IPS-18c (cell line): Measurements from ENCODE around the gene PLEKHG4B.

Experiments
- H3K4me3 ChIP-seq: 2 replicates; pipeline ENCODE4 v1.7.0; 2013; ENCODE audit warnings: low read depth, mild to moderate bottlenecking, low read length, moderate library complexity; ENCODE audit not compliant: insufficient read depth
- H3K9me3 ChIP-seq: one replicate; pipeline ENCODE4 v1.6.1; 2013; ENCODE audit warnings: mild to moderate bottlenecking, low read length, moderate library complexity; ENCODE audit not compliant: control insufficient read depth, insufficient read depth

PLEKHG4B gene

GRCh38 chr5:170971-171800, 79.2 kb downstream of the PLEKHG4B start:
- H3K4me3 ChIP-seq = no peak overlapping the region
- H3K9me3 ChIP-seq = no peaks in the 10 kb centered on the region

GRCh38 chr5:171801-172331, 79.9 kb downstream of the PLEKHG4B start:
- no peak overlapping the region for H3K4me3 ChIP-seq
- no peaks in the 10 kb centered on the region for H3K9me3 ChIP-seq

- no peak overlapping the region for H3K4me3 ChIP-seq
- no peaks in the 10 kb centered on the region for H3K9me3 ChIP-seq
These were observed 80.5 kb downstream of the PLEKHG4B start for GRCh38 chr5:172421-172820.

- no peaks in the 10 kb centered on the region for H3K9me3 ChIP-seq
- H3K4me3 ChIP-seq = no peak overlapping the region
These were observed 80.9 kb downstream of the PLEKHG4B start for GRCh38 chr5:172841-173251.

DNA sequence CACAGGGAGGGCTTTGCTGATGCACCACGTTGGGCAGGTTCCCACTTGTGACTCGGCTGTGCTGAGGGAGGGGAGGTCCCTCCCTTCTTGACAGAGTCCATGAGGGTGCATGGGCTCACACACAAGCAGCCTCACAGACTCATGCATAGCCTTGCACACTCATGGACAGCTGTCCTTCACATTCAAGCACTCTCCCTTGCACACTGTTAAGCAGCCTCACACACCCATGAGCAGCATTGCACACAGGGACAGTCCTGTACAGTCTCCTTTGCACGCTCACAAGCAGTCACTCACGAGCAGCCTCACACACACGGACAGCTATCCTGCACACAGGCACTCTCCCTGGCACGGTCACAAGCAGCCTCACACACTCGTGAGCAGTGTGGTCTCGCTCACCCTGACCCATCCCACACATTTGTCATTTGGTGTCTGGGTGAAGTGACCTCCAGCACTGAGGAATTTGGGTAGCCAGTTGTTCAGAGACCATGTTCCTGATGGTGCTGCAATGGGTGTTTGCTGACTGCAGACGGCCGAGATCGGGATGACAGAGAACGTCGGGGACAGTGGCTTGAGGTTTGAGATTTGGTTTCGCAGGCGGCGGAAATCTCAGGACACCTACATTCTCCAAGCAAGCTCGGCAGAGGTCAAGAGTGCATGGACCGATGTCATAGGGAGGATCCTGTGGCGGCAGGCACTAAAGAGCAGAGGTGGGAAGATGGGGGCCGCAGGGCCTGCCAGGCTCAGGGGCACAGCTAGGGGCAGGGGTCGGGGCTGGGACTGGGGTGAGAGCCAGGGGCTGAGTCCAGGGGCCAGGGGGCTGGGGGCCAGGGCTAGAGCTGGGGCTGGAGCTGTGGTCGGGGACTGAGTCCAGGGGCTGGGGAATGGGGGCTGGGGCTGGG, 81.7 kb downstream of the PLEKHG4B start:
- Histone ChIP-seq H3K9me3 (no peaks in the 10 kb centered on the region), H3K4me3 (no peak overlapping the region)

DNA sequence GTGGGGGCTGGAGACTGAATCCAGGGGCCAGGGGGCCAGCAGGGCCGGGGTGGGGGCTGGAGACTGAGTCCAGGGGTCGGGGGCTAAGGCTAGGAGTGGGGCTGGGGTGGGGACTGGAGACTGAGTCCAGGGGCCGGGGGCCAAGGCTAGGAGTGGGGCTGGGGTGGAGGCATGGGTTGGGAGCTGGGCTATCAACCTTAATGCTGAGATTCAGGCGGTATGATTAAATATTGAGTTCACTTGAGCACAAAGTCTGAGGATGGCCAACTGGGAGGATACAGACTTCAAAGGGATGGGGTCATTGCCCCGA, 82.3 kb downstream of the PLEKHG4B start:
- Histone ChIP-seq H3K9me3 (no peaks in the 10 kb centered on the region), H3K4me3 (no peak overlapping the region)

GRCh38 chr5:174876-175465, 83.0 kb downstream of the PLEKHG4B start:
- no peaks in the 10 kb centered on the region for H3K9me3 ChIP-seq
- no peak overlapping the region for H3K4me3 ChIP-seq

GRCh38 chr5:176296-176823, 84.4 kb downstream of the PLEKHG4B start:
- no peak overlapping the region for H3K4me3 ChIP-seq
- no peaks in the 10 kb centered on the region for H3K9me3 ChIP-seq

DNA sequence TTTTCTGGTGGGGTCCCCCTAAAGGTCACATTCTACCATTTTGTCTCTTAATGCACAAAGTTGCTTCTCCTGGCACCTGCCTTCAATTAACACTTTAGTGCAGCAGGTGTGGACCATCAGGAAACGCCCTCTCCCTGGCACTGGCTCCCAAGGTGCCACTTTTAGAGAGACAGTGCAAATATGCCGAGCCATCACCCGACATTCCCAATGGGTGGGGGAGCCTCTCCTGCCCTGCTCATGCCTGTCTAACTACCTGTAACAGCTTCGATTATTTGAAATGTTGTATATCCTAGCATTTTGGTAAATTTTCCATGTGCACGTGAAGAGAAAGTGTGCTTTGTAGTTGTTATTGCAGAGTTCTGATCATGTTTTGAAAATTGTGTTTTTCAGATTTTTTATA, 86.1 kb downstream of the PLEKHG4B start:
- no peak overlapping the region for H3K4me3 ChIP-seq
- H3K9me3 ChIP-seq = no peaks in the 10 kb centered on the region

GRCh38 chr5:179401-179800, 87.4 kb downstream of the PLEKHG4B start:
- H3K9me3 ChIP-seq = no peaks in the 10 kb centered on the region

DNA sequence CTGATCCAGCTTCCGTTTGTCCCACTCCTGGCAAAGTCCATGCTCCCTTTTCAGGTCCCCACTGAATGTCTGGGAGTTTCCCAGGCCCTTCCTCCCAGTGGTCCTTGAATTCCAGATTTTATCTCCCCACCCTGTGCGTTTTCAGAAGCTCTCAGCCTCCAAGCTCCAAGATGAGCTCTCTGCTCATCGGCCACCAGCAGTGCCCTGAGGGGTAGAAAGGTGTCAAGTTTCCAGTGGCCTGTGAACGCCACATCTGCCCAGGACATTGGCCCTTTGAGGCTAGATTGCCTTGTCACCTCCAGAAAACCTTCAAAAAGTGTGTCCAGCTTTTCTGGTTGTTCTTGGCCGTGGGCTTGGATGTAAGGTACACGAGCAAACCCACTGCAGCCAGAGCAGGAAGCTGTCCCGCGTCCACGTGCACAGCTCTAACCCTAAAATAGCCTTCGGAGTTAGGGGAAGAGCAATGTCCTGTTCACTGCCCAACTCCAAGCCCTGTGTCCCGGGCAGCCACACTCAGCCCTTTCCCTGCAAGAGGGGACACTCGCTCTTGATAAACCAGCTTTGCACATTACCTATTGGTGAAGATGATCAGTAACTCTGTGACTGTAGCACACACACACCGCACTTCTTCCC, 88.4 kb downstream of the PLEKHG4B start:
- no peaks in the 10 kb centered on the region for H3K9me3 ChIP-seq
- no peak overlapping the region for H3K4me3 ChIP-seq

More at GRCh38 chr5:179401-179800, 87.4 kb downstream of the PLEKHG4B start:
- no peak overlapping the region for H3K4me3 ChIP-seq

DNA sequence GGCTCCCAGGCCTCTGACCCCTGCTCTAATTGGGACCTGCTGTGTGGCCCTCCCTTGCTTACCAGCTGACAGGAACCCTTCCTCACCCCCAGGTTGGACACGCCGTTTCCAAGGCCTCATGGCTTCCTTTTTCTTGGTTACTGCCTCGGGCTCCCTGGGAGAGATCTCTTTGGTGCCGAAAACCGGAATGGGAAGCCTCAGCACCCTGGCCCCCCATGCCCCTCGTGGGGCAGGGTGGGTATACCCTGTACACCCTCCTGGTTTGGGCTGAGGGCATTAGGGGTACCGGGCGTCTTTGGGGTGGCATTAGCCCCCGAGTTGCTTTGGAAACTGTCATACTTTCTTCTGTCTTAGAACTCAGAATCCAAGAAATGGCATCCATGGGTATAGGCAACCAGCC, 89.2 kb downstream of the PLEKHG4B start:
- no peak overlapping the region for H3K4me3 ChIP-seq
- H3K9me3 ChIP-seq = no peaks in the 10 kb centered on the region

DNA sequence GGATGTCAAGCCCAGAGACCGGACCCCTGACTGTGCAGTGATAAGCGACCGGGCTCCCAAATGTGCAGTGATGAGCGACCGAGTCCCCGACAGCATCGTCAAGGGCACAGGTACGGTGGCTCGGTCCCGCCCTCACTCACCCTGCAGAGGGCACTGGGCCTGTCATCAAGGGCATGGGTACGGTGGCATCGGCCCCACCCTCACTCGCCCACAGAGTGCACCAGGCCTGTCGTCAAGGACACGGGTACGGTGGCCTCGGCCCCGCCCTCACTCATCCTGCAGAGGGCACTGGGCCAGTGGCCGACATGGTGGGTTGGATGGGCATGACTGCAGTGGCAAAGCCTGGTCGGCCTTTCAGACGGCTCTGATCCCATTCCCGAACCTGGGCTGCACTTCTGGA, 89.6 kb downstream of the PLEKHG4B start:
- Histone ChIP-seq H3K4me3 (no peak overlapping the region), H3K9me3 (no peaks in the 10 kb centered on the region)

GRCh38 chr5:182126-182525, 90.2 kb downstream of the PLEKHG4B start:
- no peak overlapping the region for H3K4me3 ChIP-seq
- H3K9me3 ChIP-seq = no peaks in the 10 kb centered on the region

DNA sequence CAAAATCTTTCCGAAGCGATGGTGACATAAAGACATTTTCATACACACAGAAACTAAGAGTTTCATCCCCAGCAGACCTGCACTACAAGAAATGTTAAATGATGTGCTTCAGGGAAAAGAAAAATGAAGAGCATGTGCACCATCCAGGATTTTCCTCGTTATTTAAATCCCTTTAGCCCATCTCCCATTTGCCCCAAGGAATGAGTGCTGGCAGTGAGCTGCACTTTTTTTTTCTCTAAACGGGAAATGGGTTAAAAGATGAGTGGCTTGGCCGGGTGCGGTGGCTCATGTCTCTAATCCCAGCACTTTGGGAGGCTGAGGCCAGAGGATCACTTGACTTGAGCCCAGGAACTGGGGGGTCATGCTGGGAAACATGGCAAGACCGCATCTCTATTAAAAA, 92.5 kb downstream of the PLEKHG4B start:
- Histone ChIP-seq H3K9me3 (no peaks in the 10 kb centered on the region), H3K4me3 (no peak overlapping the region)

DNA sequence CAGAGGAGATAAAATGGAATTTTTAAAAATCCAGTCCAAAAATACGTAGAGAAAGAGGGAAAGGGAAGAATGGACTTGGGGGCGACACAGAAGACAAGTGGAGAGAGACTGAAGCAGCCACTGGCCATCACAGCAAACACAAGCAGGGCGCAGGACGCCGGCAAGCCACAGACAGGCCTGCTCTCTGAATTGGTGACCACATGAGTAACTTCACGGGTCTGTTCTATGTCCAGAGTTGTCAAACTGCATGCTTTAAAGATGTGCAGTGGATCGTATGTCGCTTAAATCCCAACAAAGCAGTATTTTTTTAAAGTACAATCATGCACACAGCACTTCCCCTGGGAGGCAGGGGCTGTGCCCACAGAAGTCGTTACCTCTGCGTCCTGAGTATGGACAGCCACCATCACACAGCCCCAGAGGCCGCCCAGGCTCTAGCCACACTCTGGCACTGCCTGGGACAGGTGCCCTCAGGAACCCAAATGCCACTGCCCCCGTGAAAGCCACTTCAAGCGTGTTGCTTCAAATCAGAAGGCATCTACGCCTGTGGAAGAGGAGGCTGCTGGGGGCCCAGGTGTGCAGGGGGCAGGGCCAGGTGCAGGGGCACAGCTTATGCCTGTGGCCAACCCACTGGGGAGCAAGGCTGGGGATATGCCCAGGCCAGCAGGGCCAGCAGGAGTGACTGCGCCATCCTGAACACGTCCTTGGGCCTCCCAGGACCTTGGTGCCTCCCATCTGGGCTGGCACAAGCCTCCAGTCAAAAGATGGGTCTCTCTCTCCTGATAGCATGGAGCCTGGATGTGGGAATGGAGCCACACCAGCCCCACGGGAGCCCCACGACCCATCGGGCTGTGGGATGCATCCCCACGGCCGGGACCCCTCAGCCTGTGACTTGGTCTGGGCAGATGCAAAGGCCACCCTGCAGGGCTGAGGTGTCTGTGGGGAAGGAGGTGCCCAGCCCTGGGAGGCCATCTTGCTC, 93.4 kb downstream of the PLEKHG4B start:
- no peaks in the 10 kb centered on the region for H3K9me3 ChIP-seq
- H3K4me3 ChIP-seq = no peak overlapping the region
